Fibroblast of the aortic adventitia (primary cell): Measurements from ENCODE around the gene HDAC11. TPM values are rescaled to one million over a fixed set of nuclear protein-coding genes. Genes with fewer than 3 reads are reported as not detected.

Experiments
- DNase-seq: peaks from one replicate; pipeline ENCODE4 v3.0.0-alpha.2; 2010; ENCODE audit warnings: low read depth
- H3K4me3 ChIP-seq: 2 replicates; pipeline ENCODE4 v1.5.1; 2011; ENCODE audit warnings: low read depth, mild to moderate bottlenecking, control low read depth, low read length, moderate library complexity
- total RNA-seq: library from RNA; depleted of rRNA; stranded (reverse); fragments of >200 nt; gene quantifications from 2 replicates; pipeline ENCODE4 v1.2.3, GENCODE V29; 2012; ENCODE audit warnings: low replicate concordance
- TF ChIP-seq, protein P1 (sequence below): IDR thresholded peaks from 2 replicates; pipeline ENCODE4 v1.5.1; 2011; ENCODE audit warnings: mild to moderate bottlenecking, low read length, control low read depth, inconsistent platforms; ENCODE audit not compliant: insufficient read depth

Gene HDAC11
- total RNA-seq, 1 donor: 5.2 TPM

DNA sequence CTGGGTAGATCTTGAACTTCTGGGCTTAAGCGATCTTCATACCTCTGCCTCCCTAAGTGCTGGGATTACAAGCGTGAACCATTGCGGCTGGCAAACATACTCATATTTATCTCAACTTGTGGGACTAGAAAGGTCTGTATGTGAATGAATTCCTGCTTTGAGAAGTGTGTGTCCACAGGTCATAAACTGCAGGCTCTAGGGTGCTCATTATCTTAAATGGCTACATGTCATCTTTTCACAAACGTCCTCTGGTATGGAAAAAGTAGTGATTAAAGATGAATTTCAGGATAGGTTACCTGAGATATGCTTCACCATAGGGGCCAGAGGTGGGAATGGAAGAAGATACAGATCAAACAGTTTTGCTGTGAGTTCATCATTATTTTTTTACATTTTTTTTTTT lies 7.8 kb upstream of the HDAC11 start:
- TF ChIP-seq, protein P1, sequence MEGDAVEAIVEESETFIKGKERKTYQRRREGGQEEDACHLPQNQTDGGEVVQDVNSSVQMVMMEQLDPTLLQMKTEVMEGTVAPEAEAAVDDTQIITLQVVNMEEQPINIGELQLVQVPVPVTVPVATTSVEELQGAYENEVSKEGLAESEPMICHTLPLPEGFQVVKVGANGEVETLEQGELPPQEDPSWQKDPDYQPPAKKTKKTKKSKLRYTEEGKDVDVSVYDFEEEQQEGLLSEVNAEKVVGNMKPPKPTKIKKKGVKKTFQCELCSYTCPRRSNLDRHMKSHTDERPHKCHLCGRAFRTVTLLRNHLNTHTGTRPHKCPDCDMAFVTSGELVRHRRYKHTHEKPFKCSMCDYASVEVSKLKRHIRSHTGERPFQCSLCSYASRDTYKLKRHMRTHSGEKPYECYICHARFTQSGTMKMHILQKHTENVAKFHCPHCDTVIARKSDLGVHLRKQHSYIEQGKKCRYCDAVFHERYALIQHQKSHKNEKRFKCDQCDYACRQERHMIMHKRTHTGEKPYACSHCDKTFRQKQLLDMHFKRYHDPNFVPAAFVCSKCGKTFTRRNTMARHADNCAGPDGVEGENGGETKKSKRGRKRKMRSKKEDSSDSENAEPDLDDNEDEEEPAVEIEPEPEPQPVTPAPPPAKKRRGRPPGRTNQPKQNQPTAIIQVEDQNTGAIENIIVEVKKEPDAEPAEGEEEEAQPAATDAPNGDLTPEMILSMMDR: no peak
- no peak for DNase-seq
- H3K4me3 ChIP-seq: no peak overlapping the region

DNA sequence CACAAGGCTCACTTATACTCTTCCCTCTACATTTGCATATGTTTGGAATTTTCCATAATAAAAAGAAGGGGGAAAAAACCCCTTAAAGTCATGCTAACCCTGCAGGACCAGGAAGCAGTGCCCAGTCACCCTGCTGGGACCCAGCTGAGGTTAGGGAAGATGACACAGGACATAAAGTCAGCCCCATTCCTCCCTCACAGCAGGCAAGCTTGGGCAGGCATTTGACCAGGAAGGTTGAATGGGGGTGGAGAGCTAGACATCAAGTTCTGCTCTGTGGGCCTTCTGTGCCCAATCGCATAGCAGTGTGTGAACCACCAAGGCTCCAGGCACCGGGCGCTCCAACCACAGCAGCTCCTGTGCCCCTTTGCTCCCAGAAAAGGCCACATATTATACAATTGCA lies 7.1 kb upstream of the HDAC11 start:
- no peak overlapping the region for H3K4me3 ChIP-seq
- DNase-seq: no peak
- TF ChIP-seq, protein P1: no peak

DNA sequence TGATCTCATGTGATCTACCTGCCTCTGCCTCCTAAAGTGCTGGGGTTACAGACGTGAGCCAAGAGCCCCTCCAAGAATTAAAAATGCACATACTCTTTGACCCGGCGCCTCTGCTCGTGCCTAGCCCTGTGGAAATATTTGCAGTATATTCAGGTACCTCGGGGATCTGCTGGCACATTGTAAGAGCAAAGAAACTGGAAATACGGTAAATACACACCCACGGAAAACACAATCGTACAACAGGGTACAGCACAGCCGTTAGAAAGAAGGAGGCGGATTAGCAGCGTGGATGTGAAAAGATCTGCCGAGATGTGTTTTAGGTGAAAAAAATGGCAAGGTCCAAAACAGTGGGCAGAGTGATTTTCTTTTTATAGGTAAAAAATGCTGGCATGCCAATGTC lies 6.1 kb upstream of the HDAC11 start:
- no peak overlapping the region for H3K4me3 ChIP-seq
- TF ChIP-seq, protein P1: no peak
- no peak for DNase-seq

DNA sequence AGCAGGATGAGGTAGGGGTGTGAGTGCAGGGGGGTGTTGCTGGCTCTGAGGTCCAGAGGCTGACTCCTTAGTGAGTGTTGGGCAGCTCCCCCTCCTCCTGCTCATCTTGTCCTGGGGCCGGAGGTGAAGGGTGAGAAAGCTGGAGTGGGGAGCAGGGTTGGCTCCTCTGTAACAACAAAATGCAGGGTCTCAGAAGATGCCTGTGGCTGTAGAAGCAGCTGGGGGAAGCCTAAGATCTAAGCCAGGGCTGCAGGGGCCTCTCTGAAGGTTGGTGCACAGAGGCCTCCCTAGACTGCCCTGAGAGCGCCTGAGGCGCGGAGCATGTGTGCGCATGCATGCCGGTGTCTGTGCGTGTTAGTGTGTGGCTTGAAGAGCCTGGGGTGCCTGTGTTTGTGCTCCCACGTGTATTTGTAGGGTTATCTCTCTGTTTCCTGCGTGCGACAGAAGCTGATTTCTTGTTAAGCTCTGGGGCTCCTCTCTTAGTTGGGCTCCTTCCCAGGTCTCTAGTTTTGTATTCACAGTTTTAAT lies 5.3 kb upstream of the HDAC11 start:
- TF ChIP-seq, protein P1: no peak
- H3K4me3 ChIP-seq: no peak overlapping the region
- DNase-seq: no peak

DNA sequence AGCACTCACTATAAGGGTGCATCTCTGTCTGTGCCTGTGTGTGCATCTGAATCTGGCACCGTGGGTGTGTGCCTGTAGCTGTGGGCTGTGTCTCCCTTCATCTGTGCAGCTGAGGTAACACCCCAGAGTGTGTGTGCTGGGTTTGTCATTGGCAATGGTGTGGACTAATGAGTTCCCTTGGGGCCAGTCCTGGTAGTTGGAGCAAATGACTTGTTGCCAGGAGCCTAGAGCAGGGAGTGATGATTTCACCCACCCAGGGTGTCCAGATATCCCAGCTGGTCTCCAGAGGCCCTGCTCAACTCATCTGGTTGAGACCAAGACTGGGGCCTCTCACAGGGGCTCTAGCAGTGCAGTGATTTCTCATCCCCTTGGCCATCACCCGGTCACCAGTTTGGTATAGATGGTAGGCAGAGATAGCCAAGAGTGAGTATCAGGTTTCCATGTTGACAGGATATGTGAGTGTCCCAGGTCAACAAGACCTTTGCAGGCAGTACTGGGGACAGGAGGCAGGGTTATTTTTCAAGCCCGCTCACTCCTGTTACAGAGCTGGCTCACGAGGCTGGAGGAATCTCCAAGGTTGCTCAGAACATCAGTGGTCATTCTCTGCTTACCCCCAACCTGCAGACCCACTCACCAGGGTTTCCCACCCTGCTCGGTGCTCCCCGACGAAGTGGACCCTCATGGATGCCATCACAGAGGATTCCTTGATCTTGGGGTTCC lies 4.1 kb upstream of the HDAC11 start:
- H3K4me3 ChIP-seq: no peak overlapping the region
- TF ChIP-seq, protein P1: no peak
- DNase-seq: no peak

DNA sequence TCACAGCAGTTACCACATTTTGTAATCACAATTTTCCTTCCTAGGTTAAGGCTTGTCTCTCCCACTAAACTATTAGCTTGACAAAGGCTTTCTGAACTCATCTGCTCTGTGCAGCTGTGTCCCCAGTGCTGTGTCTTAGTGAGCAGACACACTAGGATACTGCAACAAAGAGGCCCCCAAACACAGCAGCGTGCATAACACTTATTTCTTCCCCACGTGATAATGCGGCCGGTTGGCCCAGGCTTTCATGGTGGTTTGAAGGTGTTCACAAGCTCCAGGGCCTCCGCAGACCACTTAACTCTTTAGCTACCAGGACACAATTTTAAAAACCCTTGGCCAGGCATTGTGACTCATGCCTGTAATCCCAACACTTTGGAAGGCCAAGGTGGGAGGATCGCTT lies 2.2 kb upstream of the HDAC11 start:
- no peak overlapping the region for H3K4me3 ChIP-seq
- DNase-seq: no peak
- TF ChIP-seq, protein P1: no peak

DNA sequence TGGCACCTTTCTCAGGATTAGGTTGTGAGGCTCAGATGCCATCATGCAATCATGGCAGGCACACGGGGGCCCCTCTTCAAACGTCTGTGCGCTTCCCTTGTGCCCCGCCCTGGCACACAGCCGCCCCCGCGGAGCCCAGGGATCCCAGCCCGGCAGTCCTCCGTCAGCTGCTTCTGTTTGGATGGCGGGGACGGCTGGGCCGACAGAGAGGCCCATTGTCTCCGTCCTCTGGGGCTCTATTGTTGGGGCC lies 849 bp upstream of the HDAC11 start:
- no peak for DNase-seq
- TF ChIP-seq, protein P1: no peak
- H3K4me3 ChIP-seq: peak overlapping the region; percentile 78
